ENCODE measurements around the gene BASP1. TPM values are rescaled to one million over a fixed set of nuclear protein-coding genes. Genes with fewer than 3 reads are reported as not detected.

Gene BASP1
- total RNA-seq, 1 donor from 2014 or later, result 69.1 TPM

DNA sequence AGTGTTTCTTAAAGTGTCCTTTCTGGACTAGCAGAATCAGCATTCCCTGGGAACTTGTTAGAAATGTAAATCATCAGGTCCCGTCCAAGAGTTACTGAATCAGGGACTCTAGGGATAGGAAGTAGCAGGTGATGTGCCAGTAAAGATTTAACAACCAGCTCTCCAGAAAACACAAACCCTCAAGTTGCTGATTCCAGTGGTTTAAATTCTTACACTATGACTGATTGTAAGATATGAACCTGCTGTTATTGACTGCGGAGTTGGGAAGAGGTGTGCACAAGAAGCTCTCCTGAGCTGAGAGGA lies 39.1 kb upstream of the BASP1 start:
- no peaks in the 10 kb centered on the region for H3K36me3 ChIP-seq
- no peak overlapping the region for H3K4me3 ChIP-seq
- no peak overlapping the region for H3K27ac ChIP-seq
- TF ChIP-seq, protein P1, sequence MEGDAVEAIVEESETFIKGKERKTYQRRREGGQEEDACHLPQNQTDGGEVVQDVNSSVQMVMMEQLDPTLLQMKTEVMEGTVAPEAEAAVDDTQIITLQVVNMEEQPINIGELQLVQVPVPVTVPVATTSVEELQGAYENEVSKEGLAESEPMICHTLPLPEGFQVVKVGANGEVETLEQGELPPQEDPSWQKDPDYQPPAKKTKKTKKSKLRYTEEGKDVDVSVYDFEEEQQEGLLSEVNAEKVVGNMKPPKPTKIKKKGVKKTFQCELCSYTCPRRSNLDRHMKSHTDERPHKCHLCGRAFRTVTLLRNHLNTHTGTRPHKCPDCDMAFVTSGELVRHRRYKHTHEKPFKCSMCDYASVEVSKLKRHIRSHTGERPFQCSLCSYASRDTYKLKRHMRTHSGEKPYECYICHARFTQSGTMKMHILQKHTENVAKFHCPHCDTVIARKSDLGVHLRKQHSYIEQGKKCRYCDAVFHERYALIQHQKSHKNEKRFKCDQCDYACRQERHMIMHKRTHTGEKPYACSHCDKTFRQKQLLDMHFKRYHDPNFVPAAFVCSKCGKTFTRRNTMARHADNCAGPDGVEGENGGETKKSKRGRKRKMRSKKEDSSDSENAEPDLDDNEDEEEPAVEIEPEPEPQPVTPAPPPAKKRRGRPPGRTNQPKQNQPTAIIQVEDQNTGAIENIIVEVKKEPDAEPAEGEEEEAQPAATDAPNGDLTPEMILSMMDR (IDR thresholded peaks at IDR 0.05), result no peak
- H3K27me3 ChIP-seq, result no peaks in the 10 kb centered on the region
- no peaks in the 10 kb centered on the region for H3K4me1 ChIP-seq
- DNase-seq (ENCODE audit: low spot score in 2 of 2), result no peak
- H3K9me3 ChIP-seq, result no peaks in the 10 kb centered on the region
- intact Hi-C loops (cut with DNase I), result no loop called here

DNA sequence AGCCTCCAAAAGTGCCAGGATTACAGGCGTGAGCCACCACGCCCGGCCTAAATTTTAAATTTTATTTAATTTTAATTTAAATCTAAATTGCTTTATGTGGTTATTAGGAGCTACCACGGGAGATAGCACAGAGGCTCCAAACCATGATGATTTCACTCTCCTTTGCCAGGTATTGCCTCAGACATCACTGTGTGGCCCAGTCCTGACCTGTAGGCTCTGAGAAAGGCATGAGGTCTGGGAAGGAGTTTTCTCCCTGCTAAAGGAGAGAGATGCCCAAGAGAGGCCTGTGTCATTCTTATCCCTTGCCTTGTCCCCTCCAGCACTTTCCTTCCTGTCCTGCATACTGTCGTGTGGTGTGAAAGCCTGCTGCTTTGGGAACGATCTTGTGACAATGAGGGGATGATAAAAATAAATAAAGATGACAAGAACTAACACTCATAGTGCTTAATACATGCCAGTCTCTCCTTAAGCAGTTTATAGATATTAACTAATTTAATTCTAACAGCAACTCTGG lies 37.0 kb upstream of the BASP1 start:
- Histone ChIP-seq H3K36me3 (no peaks in the 10 kb centered on the region), H3K27ac (no peak overlapping the region), H3K27me3 (no peaks in the 10 kb centered on the region), H3K4me1 (no peaks in the 10 kb centered on the region), H3K4me3 (no peak overlapping the region), H3K9me3 (no peaks in the 10 kb centered on the region)
- no peak for DNase-seq (ENCODE audit: low spot score in 2 of 2)
- TF ChIP-seq, protein P1 (IDR thresholded peaks at IDR 0.05), result no peak
- intact Hi-C loops (cut with DNase I), result no loop called here

DNA sequence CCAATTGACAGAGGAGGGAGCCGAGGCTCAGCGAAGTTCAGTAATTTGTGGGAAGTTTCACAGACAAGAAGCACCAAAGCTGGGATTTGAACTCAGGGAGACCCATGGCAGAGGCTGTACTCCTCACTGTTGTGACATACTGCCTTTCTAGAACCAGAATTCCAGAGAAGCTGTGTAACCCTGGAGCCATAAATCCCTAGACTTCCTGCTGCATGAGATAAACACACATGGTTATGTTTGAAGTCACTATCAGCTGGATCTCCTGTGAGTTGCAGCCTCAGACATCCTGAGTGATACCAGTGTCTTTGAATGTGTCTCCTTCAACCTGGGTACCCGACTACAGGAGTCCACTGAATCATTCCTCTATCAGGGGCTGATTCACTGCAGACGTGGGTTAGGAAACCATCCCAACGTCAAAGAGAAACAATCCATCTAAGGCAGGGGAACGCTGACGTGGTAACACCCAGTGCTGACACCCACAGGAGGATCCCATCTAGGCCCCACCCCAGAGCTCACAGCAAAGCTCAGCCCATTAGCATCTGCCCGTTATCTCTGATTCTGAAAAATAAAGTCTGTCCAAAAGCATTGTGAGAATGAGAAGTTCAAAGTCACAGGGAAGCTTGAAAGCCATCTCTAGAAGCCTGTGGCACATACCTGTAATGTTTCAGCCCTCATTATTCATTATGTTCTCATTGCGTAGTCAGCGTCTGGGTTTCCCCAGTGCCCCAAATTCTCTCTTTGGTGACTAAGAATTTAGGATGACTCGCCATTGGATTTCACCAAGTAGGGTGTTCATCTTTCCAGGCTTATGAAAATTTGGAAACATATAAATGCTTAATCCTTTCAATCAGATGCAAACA lies 36.3 kb upstream of the BASP1 start:
- Histone ChIP-seq H3K27ac (no peak overlapping the region), H3K27me3 (no peaks in the 10 kb centered on the region), H3K36me3 (no peaks in the 10 kb centered on the region), H3K4me1 (no peaks in the 10 kb centered on the region), H3K4me3 (no peak overlapping the region), H3K9me3 (no peaks in the 10 kb centered on the region)
- intact Hi-C loops (cut with DNase I), result no loop called here
- DNase-seq (ENCODE audit: low spot score in 2 of 2), result no peak
- TF ChIP-seq, protein P1 (IDR thresholded peaks at IDR 0.05), result no peak

DNA sequence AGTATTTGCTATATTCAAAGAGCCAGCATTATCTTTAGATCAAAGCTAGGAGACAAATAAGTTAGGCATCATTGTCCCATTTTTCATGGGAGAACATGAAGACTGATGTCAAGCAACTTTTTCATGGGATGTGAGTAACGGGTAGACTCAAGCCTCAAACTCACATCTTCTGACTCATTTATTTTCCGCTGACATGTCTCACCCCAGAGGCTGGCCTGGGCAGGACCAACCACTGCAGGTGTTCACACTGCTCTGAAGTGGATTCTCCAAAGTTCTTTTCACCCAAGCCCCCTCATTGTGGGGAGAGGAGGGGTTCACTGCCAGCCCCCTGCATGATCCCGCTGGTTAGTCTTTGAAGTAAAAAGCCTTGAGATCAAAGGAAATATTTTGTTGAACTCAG lies 34.9 kb upstream of the BASP1 start:
- intact Hi-C loops (cut with DNase I), result no loop called here
- no peak for DNase-seq (ENCODE audit: low spot score in 2 of 2)
- no peak overlapping the region for H3K4me3 ChIP-seq
- TF ChIP-seq, protein P1 (IDR thresholded peaks at IDR 0.05), result no peak
- H3K36me3 ChIP-seq, result no peaks in the 10 kb centered on the region
- H3K9me3 ChIP-seq, result no peaks in the 10 kb centered on the region
- H3K27me3 ChIP-seq, result no peaks in the 10 kb centered on the region
- no peak overlapping the region for H3K27ac ChIP-seq
- H3K4me1 ChIP-seq, result no peaks in the 10 kb centered on the region

DNA sequence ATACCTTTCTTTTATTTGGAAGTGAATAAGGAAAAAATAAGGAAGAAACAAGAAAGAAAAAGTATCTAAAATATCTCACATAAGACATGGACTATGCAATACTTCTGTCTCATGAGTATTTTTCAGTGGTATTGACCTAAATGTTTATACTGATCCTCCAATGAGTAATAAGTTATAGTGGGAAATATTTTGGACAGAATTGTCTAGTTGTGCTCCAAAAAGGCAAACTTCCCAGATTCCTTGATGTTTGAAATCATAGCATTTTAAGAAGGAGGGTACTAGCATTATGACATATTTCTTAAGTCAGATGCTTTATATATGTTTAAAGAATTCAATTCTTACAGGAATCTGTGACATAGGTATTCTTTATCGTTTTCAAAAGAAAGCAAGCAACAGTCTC lies 34.5 kb upstream of the BASP1 start:
- Histone ChIP-seq H3K9me3 (no peaks in the 10 kb centered on the region), H3K27me3 (no peaks in the 10 kb centered on the region), H3K4me1 (no peaks in the 10 kb centered on the region), H3K36me3 (no peaks in the 10 kb centered on the region), H3K4me3 (no peak overlapping the region), H3K27ac (no peak overlapping the region)
- intact Hi-C loops (cut with DNase I), result no loop called here
- TF ChIP-seq, protein P1 (IDR thresholded peaks at IDR 0.05), result no peak
- DNase-seq (ENCODE audit: low spot score in 2 of 2), result no peak

All from ascending aorta (tissue), 2 donors.